Measurements from ENCODE around the gene CLCN1. TPM values are rescaled to one million over a fixed set of nuclear protein-coding genes. Genes with fewer than 3 reads are reported as not detected.

Gene CLCN1
- polyA plus RNA-seq, 4 donors = 0.19 to 24.9 TPM; not detected in 2

DNA sequence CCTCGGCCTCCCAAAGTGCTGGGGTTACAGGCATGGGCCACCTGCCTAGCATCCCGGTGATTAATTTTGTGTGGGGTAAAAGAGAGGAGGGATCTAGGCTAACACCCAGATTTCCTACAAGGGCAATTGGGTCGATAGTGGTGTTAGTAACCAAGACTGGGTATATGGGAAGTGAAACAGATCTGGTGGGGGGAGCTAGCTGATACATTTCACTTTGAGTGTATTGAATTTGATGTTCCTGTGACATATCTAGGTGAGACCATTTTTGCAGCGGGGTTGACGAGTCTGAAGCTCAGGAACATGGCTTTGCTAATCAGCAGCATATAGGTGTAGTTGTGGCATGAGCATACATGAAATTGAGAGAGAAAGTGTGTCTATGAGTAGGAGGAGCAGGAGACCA lies 12.0 kb downstream of the CLCN1 start:
- H3K9me3 ChIP-seq (ENCODE audit: control insufficient read depth in 2 of 2, insufficient read depth in 1 of 2, low read depth in 1 of 2, low read length in 1 of 2) = no peaks in the 10 kb centered on the region
- WGBS, 3 donors = 81 to 88% (median 88%) methylated on average over 5 of the region's 5 CpGs
- H3K4me3 ChIP-seq (ENCODE audit: low read depth in 1 of 3, low read length in 3 of 3) = no peak overlapping the region
- H3K27me3 ChIP-seq (ENCODE audit: control insufficient read depth in 3 of 3, insufficient read depth in 3 of 3, low read length in 3 of 3) = peaks cover 0 to 2% (median 0%) of the 10 kb centered on the region in 3 donors
- H3K27ac ChIP-seq (ENCODE audit: low read depth in 1 of 3, low read length in 2 of 3) = no peak overlapping the region
- no peak for FAIRE-seq
- no peak for DNase-seq
- peaks cover 0 to 7% (median 0%) of the 10 kb centered on the region in 3 donors for H3K4me1 ChIP-seq (ENCODE audit: control insufficient read depth in 3 of 3, insufficient read depth in 2 of 3, low read depth in 1 of 3, low read length in 2 of 3)
- H3K36me3 ChIP-seq (ENCODE audit: control insufficient read depth in 3 of 3, insufficient read depth in 2 of 3, low read depth in 1 of 3, low read length in 3 of 3) = no peaks in the 10 kb centered on the region

DNA sequence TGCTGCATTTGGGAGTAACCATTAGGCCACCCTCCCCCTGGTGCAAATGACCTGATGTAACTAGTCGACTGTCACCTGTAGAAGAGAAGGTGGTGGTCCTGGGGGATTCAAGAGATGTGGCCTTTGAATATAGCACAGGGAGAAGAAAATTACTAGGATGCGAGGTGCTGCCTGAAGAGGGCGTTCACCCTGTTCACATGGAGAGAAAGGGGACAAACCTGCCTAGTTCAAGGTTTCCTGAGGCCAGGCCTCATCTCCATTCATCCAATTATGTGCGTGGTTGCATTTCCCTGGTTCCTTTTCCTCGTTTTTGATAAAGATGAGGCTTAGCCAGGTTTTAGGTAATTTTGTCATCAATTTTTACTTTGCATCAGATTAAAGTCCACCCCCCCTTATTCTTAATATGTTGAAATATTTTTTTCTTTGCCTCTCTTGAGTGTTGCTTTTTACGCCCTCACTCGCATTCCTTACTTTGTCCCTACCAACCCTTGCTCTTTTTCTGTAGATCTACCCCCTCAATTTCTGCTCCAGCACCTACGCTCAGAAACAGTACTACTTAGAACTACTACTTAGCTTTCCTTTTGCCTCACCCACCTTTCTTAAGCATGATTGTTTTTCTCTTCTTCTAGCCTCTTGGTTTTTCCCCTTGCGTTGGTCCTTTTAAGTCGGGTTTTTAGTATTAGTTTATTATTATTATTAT lies 13.7 kb downstream of the CLCN1 start:
- FAIRE-seq = no peak
- 91 to 94% (median 92%) methylated on average over 10 of the region's 10 CpGs for WGBS, 3 donors
- H3K4me3 ChIP-seq (ENCODE audit: low read depth in 1 of 3, low read length in 3 of 3) = no peak overlapping the region

DNA sequence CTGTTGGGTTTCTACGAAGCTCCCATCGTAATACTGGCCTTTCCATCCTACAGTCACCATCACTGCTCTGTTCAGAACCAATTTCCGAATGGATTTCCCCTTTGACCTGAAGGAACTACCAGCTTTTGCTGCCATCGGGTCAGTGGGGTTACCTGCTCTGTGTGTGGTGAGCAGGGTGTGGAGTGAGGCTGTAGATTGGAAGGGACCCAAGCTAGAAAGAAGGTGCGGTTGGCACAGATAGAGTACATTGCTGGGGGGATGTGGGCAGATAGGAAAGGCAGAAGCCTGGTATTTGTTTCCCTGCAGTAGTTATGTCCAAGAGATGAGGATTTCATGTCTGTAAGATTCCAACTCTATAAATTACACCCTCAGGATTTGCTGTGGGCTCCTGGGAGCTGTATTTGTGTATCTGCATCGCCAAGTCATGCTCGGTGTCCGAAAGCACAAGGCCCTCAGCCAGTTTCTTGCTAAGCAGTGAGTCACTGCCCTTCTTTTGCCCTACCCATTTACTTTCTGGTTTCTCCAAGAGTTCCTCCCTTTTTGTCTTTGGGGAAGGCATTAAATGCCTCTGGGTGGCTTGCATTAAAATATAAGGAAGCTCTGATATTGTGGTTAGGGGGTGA lies 15.4 kb downstream of the CLCN1 start:
- WGBS, 3 donors = 51 to 83% (median 78%) methylated on average over 8 of the region's 8 CpGs
- FAIRE-seq (no peak), DNase-seq (no peak)
- no peaks in the 10 kb centered on the region for H3K9me3 ChIP-seq (ENCODE audit: control insufficient read depth in 2 of 2, insufficient read depth in 1 of 2, low read depth in 1 of 2, low read length in 1 of 2)
- no peak overlapping the region for H3K27ac ChIP-seq (ENCODE audit: low read depth in 1 of 3, low read length in 2 of 3)
- peaks cover 0 to 2% (median 0%) of the 10 kb centered on the region in 3 donors for H3K27me3 ChIP-seq (ENCODE audit: control insufficient read depth in 3 of 3, insufficient read depth in 3 of 3, low read length in 3 of 3)
- no peaks in the 10 kb centered on the region for H3K36me3 ChIP-seq (ENCODE audit: control insufficient read depth in 3 of 3, insufficient read depth in 2 of 3, low read depth in 1 of 3, low read length in 3 of 3)
- H3K4me1 ChIP-seq (ENCODE audit: control insufficient read depth in 3 of 3, insufficient read depth in 2 of 3, low read depth in 1 of 3, low read length in 2 of 3) = no peaks in the 10 kb centered on the region
- no peak overlapping the region for H3K4me3 ChIP-seq (ENCODE audit: low read depth in 1 of 3, low read length in 3 of 3)

More for the DNA sequence above, 13.7 kb downstream of the CLCN1 start:
- Histone ChIP-seq H3K9me3 (ENCODE audit: control insufficient read depth in 2 of 2, insufficient read depth in 1 of 2, low read depth in 1 of 2, low read length in 1 of 2) (no peaks in the 10 kb centered on the region), H3K36me3 (ENCODE audit: control insufficient read depth in 3 of 3, insufficient read depth in 2 of 3, low read depth in 1 of 3, low read length in 3 of 3) (no peaks in the 10 kb centered on the region), H3K27me3 (ENCODE audit: control insufficient read depth in 3 of 3, insufficient read depth in 3 of 3, low read length in 3 of 3) (peaks cover 0 to 2% (median 0%) of the 10 kb centered on the region in 3 donors), H3K27ac (ENCODE audit: low read depth in 1 of 3, low read length in 2 of 3) (no peak overlapping the region), H3K4me1 (ENCODE audit: control insufficient read depth in 3 of 3, insufficient read depth in 2 of 3, low read depth in 1 of 3, low read length in 2 of 3) (no peaks in the 10 kb centered on the region)
- DNase-seq = no peak

DNA sequence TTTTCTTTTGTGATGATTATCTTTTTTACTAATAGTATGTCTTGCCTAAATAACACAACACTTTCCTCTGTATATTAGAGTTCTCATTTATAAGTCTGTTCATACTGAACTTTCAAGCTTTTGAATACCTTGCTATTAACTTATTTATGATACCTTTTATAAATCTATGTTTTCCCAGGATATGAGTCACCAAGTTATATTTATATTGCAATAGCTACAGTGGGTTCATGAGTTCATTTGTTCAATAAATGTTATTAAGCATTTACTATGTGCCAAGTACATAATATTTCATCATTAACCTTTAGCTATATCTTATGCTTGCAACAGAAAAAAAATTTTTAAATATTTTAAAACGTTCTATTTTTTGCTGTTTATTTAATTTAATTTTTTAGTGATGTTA lies 18.3 kb downstream of the CLCN1 start:
- FAIRE-seq = peak; percentile 53

DNA sequence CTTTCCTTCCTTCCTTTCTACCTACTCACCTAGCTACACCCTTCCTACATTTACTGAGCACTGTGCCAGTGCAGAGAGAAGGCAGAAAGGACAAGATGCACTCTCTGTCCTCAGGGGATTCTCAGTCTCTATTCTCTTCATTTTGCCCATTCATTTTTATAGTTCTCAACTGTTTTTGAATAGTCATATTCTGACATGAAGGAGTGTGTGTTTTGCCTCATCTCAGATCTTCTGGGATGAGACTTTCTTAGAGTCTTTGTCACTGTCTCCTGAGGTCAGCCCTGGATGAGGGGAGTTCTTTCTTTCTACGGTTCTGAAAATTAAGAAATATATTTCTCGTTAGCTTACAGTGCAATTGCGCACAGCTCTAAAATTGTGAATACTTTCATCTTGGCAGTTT lies 21.3 kb downstream of the CLCN1 start:
- 85 to 94% (median 90%) methylated on average over 3 of the region's 3 CpGs for WGBS, 3 donors
- H3K27ac ChIP-seq (ENCODE audit: low read depth in 1 of 3, low read length in 2 of 3) = no peak overlapping the region
- H3K4me1 ChIP-seq (ENCODE audit: control insufficient read depth in 3 of 3, insufficient read depth in 2 of 3, low read depth in 1 of 3, low read length in 2 of 3) = no peaks in the 10 kb centered on the region
- no peak overlapping the region for H3K4me3 ChIP-seq (ENCODE audit: low read depth in 1 of 3, low read length in 3 of 3)
- H3K27me3 ChIP-seq (ENCODE audit: control insufficient read depth in 3 of 3, insufficient read depth in 3 of 3, low read length in 3 of 3) = no peaks in the 10 kb centered on the region
- no peaks in the 10 kb centered on the region for H3K9me3 ChIP-seq (ENCODE audit: control insufficient read depth in 2 of 2, insufficient read depth in 1 of 2, low read depth in 1 of 2, low read length in 1 of 2)
- FAIRE-seq (no peak), DNase-seq (no peak)
- H3K36me3 ChIP-seq (ENCODE audit: control insufficient read depth in 3 of 3, insufficient read depth in 2 of 3, low read depth in 1 of 3, low read length in 3 of 3) = no peaks in the 10 kb centered on the region

More for the DNA sequence above, 18.3 kb downstream of the CLCN1 start:
- Histone ChIP-seq H3K4me3 (ENCODE audit: low read depth in 1 of 3, low read length in 3 of 3) (no peak overlapping the region), H3K27ac (ENCODE audit: low read depth in 1 of 3, low read length in 2 of 3) (no peak overlapping the region), H3K9me3 (ENCODE audit: control insufficient read depth in 2 of 2, insufficient read depth in 1 of 2, low read depth in 1 of 2, low read length in 1 of 2) (no peaks in the 10 kb centered on the region), H3K4me1 (ENCODE audit: control insufficient read depth in 3 of 3, insufficient read depth in 2 of 3, low read depth in 1 of 3, low read length in 2 of 3) (no peaks in the 10 kb centered on the region), H3K36me3 (ENCODE audit: control insufficient read depth in 3 of 3, insufficient read depth in 2 of 3, low read depth in 1 of 3, low read length in 3 of 3) (no peaks in the 10 kb centered on the region), H3K27me3 (ENCODE audit: control insufficient read depth in 3 of 3, insufficient read depth in 3 of 3, low read length in 3 of 3) (peaks cover 0 to 2% (median 0%) of the 10 kb centered on the region in 3 donors)
- DNase-seq = peak in 1 of 2 donors; percentile 68
- 15 to 30% (median 20%) methylated on average over 1 of the region's 1 CpG for WGBS, 3 donors

DNA sequence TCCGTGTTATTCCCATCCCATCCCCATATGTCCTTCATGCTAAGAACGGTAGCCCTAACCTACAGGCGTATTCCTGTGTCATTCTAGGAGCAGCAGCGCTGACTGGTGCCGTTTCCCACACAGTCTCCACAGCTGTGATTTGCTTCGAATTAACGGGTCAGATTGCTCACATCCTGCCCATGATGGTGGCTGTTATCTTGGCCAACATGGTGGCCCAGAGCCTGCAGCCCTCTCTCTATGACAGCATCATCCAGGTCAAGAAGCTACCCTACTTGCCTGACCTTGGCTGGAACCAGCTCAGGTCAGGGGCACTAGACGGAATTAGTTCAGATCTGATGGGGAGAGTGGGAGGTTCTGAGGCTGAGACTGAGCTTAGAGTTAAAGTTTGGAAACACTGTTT lies 25.9 kb downstream of the CLCN1 start:
- no peak for DNase-seq
- H3K4me1 ChIP-seq (ENCODE audit: control insufficient read depth in 3 of 3, insufficient read depth in 2 of 3, low read depth in 1 of 3, low read length in 2 of 3) = peaks cover 0 to 3% (median 0%) of the 10 kb centered on the region in 3 donors
- H3K4me3 ChIP-seq (ENCODE audit: low read depth in 1 of 3, low read length in 3 of 3) = no peak overlapping the region
- no peaks in the 10 kb centered on the region for H3K36me3 ChIP-seq (ENCODE audit: control insufficient read depth in 3 of 3, insufficient read depth in 2 of 3, low read depth in 1 of 3, low read length in 3 of 3)
- H3K9me3 ChIP-seq (ENCODE audit: control insufficient read depth in 2 of 2, insufficient read depth in 1 of 2, low read depth in 1 of 2, low read length in 1 of 2) = no peaks in the 10 kb centered on the region
- H3K27me3 ChIP-seq (ENCODE audit: control insufficient read depth in 3 of 3, insufficient read depth in 3 of 3, low read length in 3 of 3) = peaks cover 0 to 10% (median 0%) of the 10 kb centered on the region in 3 donors
- FAIRE-seq = no peak
- 92 to 96% (median 94%) methylated on average over 8 of the region's 8 CpGs for WGBS, 3 donors
- H3K27ac ChIP-seq (ENCODE audit: low read depth in 1 of 3, low read length in 2 of 3) = no peak overlapping the region

DNA sequence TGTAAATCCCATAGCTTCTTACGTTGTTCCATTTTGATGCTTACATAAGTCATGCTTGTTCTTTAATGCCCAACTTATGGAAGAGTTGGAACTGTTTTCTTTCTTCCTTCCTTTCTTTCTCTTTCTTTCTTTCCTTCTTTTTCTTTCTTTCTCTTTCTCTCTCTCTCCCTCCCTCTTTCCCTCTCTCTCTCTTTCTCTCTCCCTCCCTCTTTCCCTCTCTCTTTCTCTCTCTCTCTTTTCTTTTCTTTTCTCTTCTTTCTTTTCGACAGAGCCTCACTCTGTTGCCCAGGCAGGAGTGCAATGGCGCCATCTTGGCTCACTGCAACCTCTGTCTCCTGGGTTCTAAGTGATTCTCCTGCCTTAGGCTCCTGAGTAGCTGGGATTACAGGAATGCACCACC lies 27.7 kb downstream of the CLCN1 start:
- no peaks in the 10 kb centered on the region for H3K36me3 ChIP-seq (ENCODE audit: control insufficient read depth in 3 of 3, insufficient read depth in 2 of 3, low read depth in 1 of 3, low read length in 3 of 3)
- no peak for FAIRE-seq
- no peak overlapping the region for H3K27ac ChIP-seq (ENCODE audit: low read depth in 1 of 3, low read length in 2 of 3)
- H3K9me3 ChIP-seq (ENCODE audit: control insufficient read depth in 2 of 2, insufficient read depth in 1 of 2, low read depth in 1 of 2, low read length in 1 of 2) = no peaks in the 10 kb centered on the region
- H3K4me1 ChIP-seq (ENCODE audit: control insufficient read depth in 3 of 3, insufficient read depth in 2 of 3, low read depth in 1 of 3, low read length in 2 of 3) = peaks cover 0 to 3% (median 0%) of the 10 kb centered on the region in 3 donors
- 79 to 93% (median 93%) methylated on average over 3 of the region's 3 CpGs for WGBS, 3 donors
- no peak for DNase-seq
- no peak overlapping the region for H3K4me3 ChIP-seq (ENCODE audit: low read depth in 1 of 3, low read length in 3 of 3)
- peaks cover 0 to 13% (median 0%) of the 10 kb centered on the region in 3 donors for H3K27me3 ChIP-seq (ENCODE audit: control insufficient read depth in 3 of 3, insufficient read depth in 3 of 3, low read length in 3 of 3)

DNA sequence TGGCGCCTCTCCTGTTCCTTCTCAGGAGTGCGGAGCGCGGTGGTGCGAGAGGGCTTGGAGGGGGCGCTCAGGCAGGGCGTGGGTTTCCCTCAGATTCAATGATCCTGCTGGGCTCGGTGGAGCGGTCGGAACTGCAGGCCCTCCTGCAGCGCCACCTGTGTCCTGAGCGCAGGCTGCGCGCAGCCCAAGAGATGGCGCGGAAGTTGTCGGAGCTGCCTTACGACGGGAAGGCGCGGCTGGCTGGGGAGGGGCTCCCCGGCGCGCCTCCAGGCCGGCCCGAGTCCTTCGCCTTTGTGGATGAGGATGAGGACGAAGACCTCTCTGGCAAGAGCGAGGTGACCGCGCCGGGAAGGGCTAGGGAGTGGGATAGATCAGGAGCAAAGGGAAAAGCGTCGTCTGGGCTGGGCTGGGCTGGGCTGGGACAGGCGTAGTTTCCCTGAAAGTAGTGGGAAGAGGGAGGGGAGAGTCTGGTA lies 29.6 kb downstream of the CLCN1 start:
- Histone ChIP-seq H3K27me3 (ENCODE audit: control insufficient read depth in 3 of 3, insufficient read depth in 3 of 3, low read length in 3 of 3) (peaks cover 0 to 15% (median 0%) of the 10 kb centered on the region in 3 donors), H3K9me3 (ENCODE audit: control insufficient read depth in 2 of 2, insufficient read depth in 1 of 2, low read depth in 1 of 2, low read length in 1 of 2) (no peaks in the 10 kb centered on the region), H3K4me1 (ENCODE audit: control insufficient read depth in 3 of 3, insufficient read depth in 2 of 3, low read depth in 1 of 3, low read length in 2 of 3) (peaks cover 0 to 3% (median 0%) of the 10 kb centered on the region in 3 donors), H3K36me3 (ENCODE audit: control insufficient read depth in 3 of 3, insufficient read depth in 2 of 3, low read depth in 1 of 3, low read length in 3 of 3) (no peaks in the 10 kb centered on the region), H3K27ac (ENCODE audit: low read depth in 1 of 3, low read length in 2 of 3) (no peak overlapping the region), H3K4me3 (ENCODE audit: low read depth in 1 of 3, low read length in 3 of 3) (peak overlapping the region in 1 of 3 donors; percentile 10)
- DNase-seq (peak; percentile 65 to 81), FAIRE-seq (no peak)
- WGBS, 3 donors = 2 to 6% (median 4%) methylated on average over 35 of the region's 35 CpGs

All from small intestine (tissue), 7 donors.